ENCODE data around the gene SPSB4. TPM values are rescaled to one million over a fixed set of nuclear protein-coding genes. Genes with fewer than 3 reads are reported as not detected.

Gene SPSB4
- total RNA-seq, 1 donor: not detected

DNA sequence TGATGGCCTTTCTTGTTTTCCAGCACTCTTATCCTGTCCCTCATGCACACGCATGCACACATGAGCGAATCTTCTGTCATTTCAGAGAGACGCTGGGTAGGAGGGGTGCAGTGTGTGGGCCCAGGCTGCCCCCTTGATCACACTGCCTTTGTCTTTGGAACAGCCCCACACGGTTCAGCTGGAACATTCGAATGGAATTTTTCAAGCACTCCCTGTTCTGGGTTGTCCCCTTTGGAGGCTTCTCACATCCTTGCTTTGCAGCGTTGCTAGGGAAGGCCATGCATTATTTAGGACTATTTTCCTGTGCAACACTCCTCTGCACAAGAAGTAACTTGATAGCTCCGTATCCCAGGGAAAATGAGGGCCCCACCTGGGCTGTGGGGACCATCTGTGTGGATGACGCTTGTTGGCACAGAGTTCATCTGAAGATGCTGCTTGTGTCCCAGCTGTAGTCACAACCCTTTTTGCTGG is 78.4 kb downstream of the SPSB4 start:
- Histone ChIP-seq H3K9me3 (ENCODE audit: low read depth, low read length) (no peaks in the 10 kb centered on the region), H3K27ac (ENCODE audit: low read depth, low read length) (no peak overlapping the region), H3K27me3 (ENCODE audit: insufficient read depth, low read length) (no peaks in the 10 kb centered on the region), H3K4me3 (ENCODE audit: insufficient read depth, low read length) (no peak overlapping the region), H3K4me2 (ENCODE audit: insufficient read depth, low read length) (no peak overlapping the region), H2AFZ (ENCODE audit: low read length) (no peak overlapping the region), H4K20me1 (ENCODE audit: insufficient read depth, low read length) (no peaks in the 10 kb centered on the region), H3K4me1 (ENCODE audit: insufficient read depth, low read length) (no peaks in the 10 kb centered on the region), H3K36me3 (ENCODE audit: insufficient read depth, low read length) (no peaks in the 10 kb centered on the region), H3K79me2 (ENCODE audit: insufficient read depth, low read length) (no peaks in the 10 kb centered on the region)
- TF ChIP-seq, protein P1, sequence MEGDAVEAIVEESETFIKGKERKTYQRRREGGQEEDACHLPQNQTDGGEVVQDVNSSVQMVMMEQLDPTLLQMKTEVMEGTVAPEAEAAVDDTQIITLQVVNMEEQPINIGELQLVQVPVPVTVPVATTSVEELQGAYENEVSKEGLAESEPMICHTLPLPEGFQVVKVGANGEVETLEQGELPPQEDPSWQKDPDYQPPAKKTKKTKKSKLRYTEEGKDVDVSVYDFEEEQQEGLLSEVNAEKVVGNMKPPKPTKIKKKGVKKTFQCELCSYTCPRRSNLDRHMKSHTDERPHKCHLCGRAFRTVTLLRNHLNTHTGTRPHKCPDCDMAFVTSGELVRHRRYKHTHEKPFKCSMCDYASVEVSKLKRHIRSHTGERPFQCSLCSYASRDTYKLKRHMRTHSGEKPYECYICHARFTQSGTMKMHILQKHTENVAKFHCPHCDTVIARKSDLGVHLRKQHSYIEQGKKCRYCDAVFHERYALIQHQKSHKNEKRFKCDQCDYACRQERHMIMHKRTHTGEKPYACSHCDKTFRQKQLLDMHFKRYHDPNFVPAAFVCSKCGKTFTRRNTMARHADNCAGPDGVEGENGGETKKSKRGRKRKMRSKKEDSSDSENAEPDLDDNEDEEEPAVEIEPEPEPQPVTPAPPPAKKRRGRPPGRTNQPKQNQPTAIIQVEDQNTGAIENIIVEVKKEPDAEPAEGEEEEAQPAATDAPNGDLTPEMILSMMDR (IDR thresholded peaks at IDR 0.05; ENCODE audit: extremely low read depth, low read depth, low read length): no peak
- DNase-seq (ENCODE audit: insufficient read length, low spot score, missing footprints): no peak

DNA sequence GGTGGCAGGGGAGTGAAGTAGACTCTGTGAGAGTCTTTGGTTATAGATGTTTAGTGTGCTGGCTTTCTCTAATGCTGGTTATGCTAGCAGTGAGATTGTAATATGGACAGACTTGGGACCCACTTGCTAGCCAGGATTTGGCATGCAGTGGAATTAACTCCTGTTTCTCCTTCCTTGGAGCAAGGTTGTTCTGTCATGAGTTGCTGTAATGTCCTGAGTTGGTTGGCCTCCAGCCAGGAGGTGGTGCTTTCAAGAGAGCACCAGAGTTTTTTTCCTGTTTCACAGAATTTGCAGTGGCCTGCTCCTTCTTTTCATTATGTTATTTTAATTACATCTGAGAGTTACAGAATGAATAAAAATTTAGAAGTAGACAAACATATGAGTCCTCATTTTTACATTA is 92.4 kb downstream of the SPSB4 start:
- Histone ChIP-seq H3K79me2 (ENCODE audit: insufficient read depth, low read length) (no peaks in the 10 kb centered on the region), H2AFZ (ENCODE audit: low read length) (no peak overlapping the region), H4K20me1 (ENCODE audit: insufficient read depth, low read length) (no peaks in the 10 kb centered on the region), H3K27ac (ENCODE audit: low read depth, low read length) (no peak overlapping the region), H3K36me3 (ENCODE audit: insufficient read depth, low read length) (no peaks in the 10 kb centered on the region), H3K4me2 (ENCODE audit: insufficient read depth, low read length) (no peak overlapping the region), H3K9me3 (ENCODE audit: low read depth, low read length) (no peaks in the 10 kb centered on the region), H3K27me3 (ENCODE audit: insufficient read depth, low read length) (no peaks in the 10 kb centered on the region), H3K4me3 (ENCODE audit: insufficient read depth, low read length) (no peak overlapping the region), H3K4me1 (ENCODE audit: insufficient read depth, low read length) (no peaks in the 10 kb centered on the region)
- TF ChIP-seq, protein P1 (IDR thresholded peaks at IDR 0.05; ENCODE audit: extremely low read depth, low read depth, low read length): no peak
- DNase-seq (ENCODE audit: insufficient read length, low spot score, missing footprints): no peak

DNA sequence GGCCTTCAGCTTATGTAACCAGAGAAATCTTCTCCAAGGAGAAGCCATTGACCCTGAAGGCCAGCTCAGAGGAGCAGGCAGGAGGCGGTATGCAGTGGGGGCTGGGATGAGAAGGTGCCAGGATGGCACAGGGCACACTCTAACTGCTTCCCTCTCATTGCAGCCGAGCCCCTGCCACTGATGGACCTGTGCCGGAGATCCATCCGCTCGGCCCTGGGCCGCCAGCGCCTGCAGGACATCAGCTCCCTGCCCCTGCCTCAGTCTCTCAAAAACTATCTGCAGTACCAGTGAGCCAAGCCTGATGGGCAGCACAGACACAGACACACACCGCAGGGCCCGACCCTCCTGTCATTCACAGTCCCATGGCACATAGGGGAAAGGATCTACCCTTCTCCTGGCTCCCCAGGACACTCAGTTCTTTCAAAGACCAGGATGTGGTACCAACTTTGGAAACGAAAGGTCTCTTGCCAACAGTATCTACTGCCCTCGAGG is 95.9 kb downstream of the SPSB4 start:
- TF ChIP-seq, protein P1 (IDR thresholded peaks at IDR 0.05; ENCODE audit: extremely low read depth, low read depth, low read length): no peak
- no peak overlapping the region for H3K4me2 ChIP-seq (ENCODE audit: insufficient read depth, low read length)
- H3K36me3 ChIP-seq (ENCODE audit: insufficient read depth, low read length): no peaks in the 10 kb centered on the region
- no peaks in the 10 kb centered on the region for H3K27me3 ChIP-seq (ENCODE audit: insufficient read depth, low read length)
- no peak overlapping the region for H3K4me3 ChIP-seq (ENCODE audit: insufficient read depth, low read length)
- no peak overlapping the region for H2AFZ ChIP-seq (ENCODE audit: low read length)
- no peaks in the 10 kb centered on the region for H3K9me3 ChIP-seq (ENCODE audit: low read depth, low read length)
- DNase-seq (ENCODE audit: insufficient read length, low spot score, missing footprints): no peak
- H3K4me1 ChIP-seq (ENCODE audit: insufficient read depth, low read length): no peaks in the 10 kb centered on the region
- H4K20me1 ChIP-seq (ENCODE audit: insufficient read depth, low read length): no peaks in the 10 kb centered on the region
- H3K79me2 ChIP-seq (ENCODE audit: insufficient read depth, low read length): no peaks in the 10 kb centered on the region
- H3K27ac ChIP-seq (ENCODE audit: low read depth, low read length): no peak overlapping the region

DNA sequence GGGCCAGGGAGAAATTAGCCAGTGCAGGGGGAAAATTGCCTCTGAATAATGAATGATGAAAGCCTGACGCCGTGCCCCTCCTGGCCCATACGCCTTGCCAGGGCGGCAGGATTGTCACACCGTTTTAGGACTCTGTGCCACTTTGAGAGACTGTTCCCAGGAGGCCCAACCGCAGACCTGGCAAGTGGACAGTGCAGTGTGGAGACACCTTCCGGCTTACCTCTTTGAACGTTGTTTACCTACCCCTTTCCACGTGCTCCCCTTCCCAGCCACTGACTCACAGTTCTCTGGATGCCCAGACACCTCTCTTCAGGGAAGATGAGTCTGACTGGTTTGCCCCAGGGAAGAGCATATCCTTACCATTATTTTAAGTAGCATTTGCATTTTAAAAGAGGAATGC is 96.5 kb downstream of the SPSB4 start:
- no peak for DNase-seq (ENCODE audit: insufficient read length, low spot score, missing footprints)
- H3K4me2 ChIP-seq (ENCODE audit: insufficient read depth, low read length): no peak overlapping the region
- no peaks in the 10 kb centered on the region for H3K9me3 ChIP-seq (ENCODE audit: low read depth, low read length)
- no peaks in the 10 kb centered on the region for H4K20me1 ChIP-seq (ENCODE audit: insufficient read depth, low read length)
- H3K36me3 ChIP-seq (ENCODE audit: insufficient read depth, low read length): no peaks in the 10 kb centered on the region
- no peaks in the 10 kb centered on the region for H3K4me1 ChIP-seq (ENCODE audit: insufficient read depth, low read length)
- no peaks in the 10 kb centered on the region for H3K27me3 ChIP-seq (ENCODE audit: insufficient read depth, low read length)
- no peaks in the 10 kb centered on the region for H3K79me2 ChIP-seq (ENCODE audit: insufficient read depth, low read length)
- H3K27ac ChIP-seq (ENCODE audit: low read depth, low read length): no peak overlapping the region
- no peak overlapping the region for H3K4me3 ChIP-seq (ENCODE audit: insufficient read depth, low read length)
- TF ChIP-seq, protein P1 (IDR thresholded peaks at IDR 0.05; ENCODE audit: extremely low read depth, low read depth, low read length): no peak
- no peak overlapping the region for H2AFZ ChIP-seq (ENCODE audit: low read length)

Measured in osteoblast (primary cell).